NCI-H1417 treated with DMSO at 0.1 percent for 48 hours (cell line): ENCODE results near the gene MOCOS.
"Not testable (repeated sequence)": the region's sequence is repeated elsewhere in the genome, so short reads cannot be mapped to it uniquely, and the experiment has no call there.

Source experiments
- DNase-seq: peaks from one replicate; lab custom pipeline; 2025; lab: John Stamatoyannopoulos, UW

The MOCOS gene

GRCh38 chr18:36201765-36202164 is 14.5 kb downstream of the MOCOS start:
- DNase-seq: no peak

GRCh38 chr18:36203360-36203895 is 16.1 kb downstream of the MOCOS start:
- no peak for DNase-seq

- DNase-seq: no peak
Measured at GRCh38 chr18:36205166-36205565, 17.9 kb downstream of the MOCOS start.

DNA sequence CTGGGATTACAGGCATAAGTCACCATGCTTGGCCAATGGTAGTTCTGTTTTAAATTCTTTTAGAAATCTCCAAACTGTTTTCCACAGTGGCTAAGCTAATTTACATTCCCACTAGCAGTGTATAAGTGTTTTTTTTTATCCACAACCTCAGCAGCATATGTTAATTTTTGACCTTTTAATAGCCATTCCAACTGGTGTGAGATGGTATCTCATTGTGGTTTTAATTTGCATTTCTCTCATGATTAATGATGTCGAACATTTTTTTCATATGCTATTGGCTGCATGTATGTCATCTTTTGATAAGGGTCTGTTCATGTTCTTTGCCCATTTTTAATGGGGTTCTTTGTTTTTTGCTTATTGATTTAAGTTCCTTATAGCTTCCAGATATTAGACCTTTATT is 20.0 kb downstream of the MOCOS start:
- no peak for DNase-seq

- not testable (repeated sequence) for DNase-seq
Measured at GRCh38 chr18:36207969-36208368, 20.7 kb downstream of the MOCOS start.

DNA sequence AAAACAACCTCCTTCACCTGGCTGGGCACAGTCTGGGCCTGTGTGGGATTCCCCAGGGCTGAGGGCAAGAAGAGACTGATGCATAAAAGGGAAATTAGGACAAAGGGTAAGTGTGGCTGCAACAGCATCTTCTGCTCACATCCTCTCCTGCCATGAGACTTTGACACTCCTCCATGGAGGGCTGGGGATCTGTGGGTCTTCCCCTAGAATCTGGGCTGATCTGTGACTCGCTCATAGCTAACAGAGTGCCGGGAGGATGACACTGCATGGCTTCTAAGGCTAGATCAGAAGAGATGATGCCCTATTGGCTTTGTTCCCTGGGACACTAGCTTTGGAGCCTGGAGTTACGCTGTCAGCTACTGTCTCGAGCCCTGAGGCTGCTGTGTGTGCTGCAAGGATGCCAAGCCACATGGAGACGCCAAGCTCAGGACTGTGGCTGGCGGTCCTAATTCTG is 24.3 kb downstream of the MOCOS start:
- no peak for DNase-seq

GRCh38 chr18:36212301-36213171 is 25.2 kb downstream of the MOCOS start:
- no peak for DNase-seq

GRCh38 chr18:36214811-36215210 is 27.5 kb downstream of the MOCOS start:
- DNase-seq: no peak

- DNase-seq: no peak
Measured at GRCh38 chr18:36215577-36215976, 28.3 kb downstream of the MOCOS start.

- no peak for DNase-seq
Measured at GRCh38 chr18:36217348-36217747, 30.1 kb downstream of the MOCOS start.

DNA sequence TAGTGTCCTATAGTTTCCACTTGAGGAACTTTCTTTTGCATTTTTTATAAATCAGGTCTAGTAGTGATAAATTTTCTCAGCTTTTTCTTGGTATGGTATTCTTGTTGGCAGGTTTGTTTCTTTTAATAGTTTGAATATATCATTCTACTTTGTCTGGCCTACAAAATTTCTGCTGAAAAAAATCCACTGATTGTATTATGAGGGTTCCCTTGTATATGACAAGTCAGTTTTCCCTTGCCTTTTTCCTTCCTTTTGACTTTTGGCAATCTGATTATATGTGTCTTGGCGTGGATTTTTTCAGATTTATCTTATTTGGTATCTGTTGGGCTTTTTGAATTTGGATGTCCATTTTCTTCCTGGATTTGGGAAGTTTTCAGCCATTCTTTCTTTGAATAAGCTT is 41.9 kb downstream of the MOCOS start:
- DNase-seq: no peak

DNA sequence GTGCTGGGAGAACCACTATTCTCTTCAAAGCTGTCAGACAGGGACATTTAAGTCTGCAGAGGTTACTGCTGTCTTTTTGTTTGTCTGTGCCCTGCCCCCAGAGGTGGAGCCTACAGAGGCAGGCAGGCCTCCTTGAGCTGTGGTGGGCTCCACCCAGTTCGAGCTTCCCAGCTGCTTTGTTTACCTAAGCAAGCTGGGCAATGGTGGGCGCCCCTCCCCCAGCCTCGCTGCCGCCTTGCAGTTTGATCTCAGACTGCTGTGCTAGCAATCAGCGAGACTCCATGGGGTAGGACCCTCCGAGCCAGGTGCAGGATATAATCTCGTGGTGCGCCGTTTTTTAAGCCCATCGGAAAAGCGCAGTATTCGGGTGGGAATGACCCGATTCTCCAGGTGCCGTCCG is 53.2 kb downstream of the MOCOS start:
- not testable (repeated sequence) for DNase-seq

DNA sequence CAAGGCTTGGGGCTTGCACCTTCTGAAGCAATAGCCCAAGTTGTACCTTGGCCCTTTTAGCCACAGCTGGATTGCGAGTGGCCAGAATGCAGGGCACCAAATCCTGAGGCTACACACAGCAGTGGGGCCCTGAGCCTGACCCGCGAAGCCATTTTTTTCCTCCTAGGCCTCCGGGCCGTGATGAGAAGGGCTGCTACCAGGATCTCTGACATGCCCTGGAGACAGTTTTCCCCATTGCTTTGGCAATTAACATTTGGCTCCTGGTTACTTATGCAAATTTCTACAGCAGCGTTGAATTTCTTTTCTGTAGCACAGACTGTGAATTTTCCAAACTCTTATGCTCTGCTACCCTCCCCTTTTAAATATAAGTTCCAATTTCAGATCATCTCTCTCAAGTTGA is 54.5 kb downstream of the MOCOS start:
- DNase-seq: no peak

DNA sequence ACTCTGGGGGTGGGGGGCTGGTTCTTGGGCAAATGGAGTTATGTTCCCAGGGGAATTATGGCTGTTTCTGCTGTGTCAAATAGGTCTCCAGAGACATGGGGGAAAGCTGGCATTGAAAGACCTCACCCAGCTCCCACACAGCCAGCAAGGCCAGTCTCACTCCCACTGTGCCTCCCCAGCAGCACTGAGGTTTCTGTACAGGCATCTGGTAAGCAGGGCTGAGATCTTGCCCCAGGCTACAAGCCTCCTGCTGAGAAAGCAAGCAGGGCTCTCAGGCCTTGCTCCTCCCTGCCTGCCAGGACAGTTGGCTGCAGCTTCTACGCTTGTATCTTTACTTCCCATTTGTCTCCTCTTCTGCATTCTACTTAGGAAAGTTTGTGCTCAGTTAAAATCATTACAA is 59.7 kb downstream of the MOCOS start:
- no peak for DNase-seq

DNA sequence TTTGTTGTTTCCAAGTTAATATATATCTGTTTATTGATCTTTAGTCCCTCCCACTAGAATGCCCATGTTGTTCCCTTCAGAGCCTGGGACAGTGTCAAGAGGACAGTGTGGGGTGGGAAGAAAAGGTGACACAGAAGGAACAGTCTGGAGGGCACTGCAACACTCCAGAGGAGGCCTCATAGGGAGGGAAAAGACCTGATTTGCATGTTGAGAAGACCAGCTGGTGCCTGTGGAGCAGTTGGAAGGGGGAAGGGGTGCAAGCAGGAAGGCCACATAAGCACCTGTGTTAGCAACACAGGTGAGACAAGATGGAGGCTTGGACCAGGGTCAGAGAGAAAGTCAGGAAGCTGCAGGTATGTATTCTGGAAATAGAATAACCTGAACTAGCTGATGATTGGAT is 62.1 kb downstream of the MOCOS start:
- DNase-seq: no peak

DNA sequence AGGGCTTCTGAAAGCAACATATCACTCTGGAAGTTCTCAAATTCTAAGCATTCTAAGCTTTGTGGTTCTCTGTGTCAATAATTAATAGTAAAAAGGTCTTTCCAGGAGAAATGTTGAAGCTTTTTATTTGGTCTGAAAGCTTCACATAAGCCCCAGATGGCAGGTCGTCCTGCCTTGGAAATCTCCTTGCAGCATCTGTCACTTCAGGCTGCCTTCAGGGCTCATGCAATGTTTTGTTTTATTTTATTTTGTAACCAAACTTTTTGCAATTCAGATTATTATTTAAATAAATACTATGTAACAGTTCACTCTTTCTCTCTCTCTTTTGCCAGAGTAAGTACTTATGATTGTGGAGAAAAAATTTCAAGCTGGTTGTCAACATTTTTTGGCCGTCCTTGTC is 63.5 kb downstream of the MOCOS start:
- no peak for DNase-seq

DNA sequence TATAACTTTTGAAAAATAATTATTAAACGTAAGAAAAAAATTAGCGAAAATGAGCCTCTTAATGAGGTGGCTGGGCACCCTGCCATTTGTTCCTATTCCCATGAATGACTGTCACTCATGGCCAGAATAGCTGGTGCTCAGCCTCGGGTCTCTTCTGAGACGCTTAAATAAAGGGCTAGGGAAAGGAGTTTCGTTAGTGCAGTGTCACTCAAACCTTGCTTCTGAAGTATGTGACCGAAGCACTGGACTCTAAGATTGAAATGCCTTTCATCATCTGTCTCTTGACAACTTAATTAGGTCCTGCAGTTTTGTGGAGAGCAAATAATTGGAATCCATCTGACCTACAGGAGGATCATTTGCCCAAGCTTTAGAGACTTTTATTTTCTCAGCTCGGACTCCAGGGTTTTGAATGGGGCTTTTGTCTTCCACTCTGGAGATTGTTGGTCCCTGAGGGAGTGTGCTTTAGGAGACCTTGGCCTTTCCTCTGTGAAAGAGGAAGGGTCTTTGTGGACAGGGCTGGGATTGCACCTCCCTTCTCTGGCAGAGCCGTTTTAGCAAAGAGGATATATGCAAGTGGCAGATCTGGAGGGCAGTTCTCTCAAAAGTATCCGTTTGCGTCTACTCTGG is 67.9 kb downstream of the MOCOS start:
- DNase-seq: no peak

- no peak for DNase-seq
Measured at GRCh38 chr18:36256094-36256493, 68.8 kb downstream of the MOCOS start.

DNA sequence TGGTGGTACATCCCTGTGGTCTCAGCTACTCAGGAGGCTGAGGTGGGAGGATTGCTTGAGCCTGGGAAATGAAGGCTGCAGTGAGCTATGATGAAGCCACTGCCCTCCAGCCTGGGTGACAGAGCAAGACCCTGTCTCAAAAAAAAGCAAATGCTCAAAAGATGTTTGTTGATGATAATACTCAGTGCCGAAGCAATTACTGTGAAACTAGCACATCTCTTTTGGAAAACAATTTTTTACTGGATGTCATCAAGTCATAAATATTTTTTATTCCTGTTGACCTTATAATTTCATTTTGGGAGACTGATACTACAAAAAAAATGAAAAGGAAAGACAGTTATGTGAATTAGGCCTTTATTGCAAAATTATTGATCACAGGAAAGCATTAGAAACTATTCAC is 75.7 kb downstream of the MOCOS start:
- DNase-seq: no peak

- DNase-seq: no peak
Measured at GRCh38 chr18:36264283-36264682, 77.0 kb downstream of the MOCOS start.

GRCh38 chr18:36265015-36265414 is 77.7 kb downstream of the MOCOS start:
- no peak for DNase-seq

DNA sequence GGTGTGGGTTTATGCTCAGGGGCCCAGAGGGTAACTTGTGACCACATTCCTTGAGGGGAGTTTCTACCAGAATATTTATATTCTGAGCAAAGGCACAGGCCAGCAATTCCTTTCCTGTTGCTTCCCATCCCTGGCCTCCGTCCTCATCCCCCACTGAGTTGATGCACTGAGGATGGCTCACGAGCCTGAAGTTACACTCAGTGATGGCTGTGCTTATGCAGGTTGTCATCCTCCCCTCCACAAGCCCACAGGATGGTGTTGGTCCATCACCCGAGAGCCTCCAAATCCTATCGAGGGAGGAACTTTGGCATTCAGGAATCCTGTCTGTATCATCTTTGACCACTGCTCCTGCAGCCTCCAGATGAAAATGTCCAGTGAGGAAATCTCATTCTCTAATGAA is 81.9 kb downstream of the MOCOS start:
- DNase-seq: no peak

- no peak for DNase-seq
Measured at GRCh38 chr18:36271153-36271552, 83.9 kb downstream of the MOCOS start.
